ENCODE results near the gene SPTBN2. TPM values are rescaled to one million over a fixed set of nuclear protein-coding genes. Genes with fewer than 3 reads are reported as not detected.

The SPTBN2 gene
- polyA plus RNA-seq, 2 of the 4 experiments (the other 2 are of a cell fraction): 4.4 to 9.9 TPM

DNA sequence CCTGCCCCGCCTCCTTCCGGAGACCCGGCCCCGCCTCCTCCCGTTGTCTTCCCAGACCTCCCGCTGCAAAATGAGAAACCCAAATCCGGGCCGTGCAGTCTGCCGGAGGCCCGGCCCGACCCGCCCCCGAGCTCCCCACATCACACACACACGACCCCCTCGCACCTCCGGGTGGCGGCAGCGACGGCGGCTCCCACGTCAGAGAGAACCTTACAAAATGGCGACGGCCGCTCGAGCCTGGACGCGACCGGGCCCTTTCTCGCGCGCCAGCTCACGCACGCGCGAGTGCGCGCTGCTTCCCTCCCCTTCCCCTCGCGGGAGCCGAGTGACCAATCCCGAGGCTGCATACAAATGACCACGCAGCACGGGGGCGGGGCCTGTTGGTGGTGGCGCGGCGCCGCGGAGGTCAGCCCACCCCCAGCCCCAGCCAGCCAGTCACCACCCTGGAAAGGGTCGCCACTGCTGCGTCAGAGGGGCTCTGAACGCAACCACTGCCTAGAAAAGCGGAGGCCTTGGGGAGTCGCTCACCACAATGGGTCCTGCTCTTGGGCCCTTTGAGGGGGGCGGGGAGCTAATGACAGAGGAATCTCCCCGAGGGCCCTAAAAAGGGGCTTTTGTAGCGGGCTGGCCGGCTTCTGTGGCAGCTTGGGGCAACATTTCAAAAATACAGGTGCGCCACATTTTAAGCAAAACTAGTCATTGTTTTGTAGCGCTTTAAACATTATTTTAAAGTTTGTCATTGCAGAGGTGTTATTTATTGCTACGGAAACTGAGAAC is 51.2 kb downstream of the SPTBN2 start, which contains the start of gene RBM4B (continued):
- peak; percentile 81 for TF ChIP-seq REST (IDR thresholded peaks at IDR 0.05)
- peak; percentile 95 for TF ChIP-seq PHF8 (IDR thresholded peaks at IDR 0.05; ENCODE audit: borderline replicate concordance, low read depth)
- TF ChIP-seq, protein P1, sequence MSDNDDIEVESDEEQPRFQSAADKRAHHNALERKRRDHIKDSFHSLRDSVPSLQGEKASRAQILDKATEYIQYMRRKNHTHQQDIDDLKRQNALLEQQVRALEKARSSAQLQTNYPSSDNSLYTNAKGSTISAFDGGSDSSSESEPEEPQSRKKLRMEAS (IDR thresholded peaks at IDR 0.05): peak; percentile 88
- TF ChIP-seq MAFK (IDR thresholded peaks at IDR 0.05; ENCODE audit: partially characterized antibody): peak; percentile 30
- TF ChIP-seq, protein P2, sequence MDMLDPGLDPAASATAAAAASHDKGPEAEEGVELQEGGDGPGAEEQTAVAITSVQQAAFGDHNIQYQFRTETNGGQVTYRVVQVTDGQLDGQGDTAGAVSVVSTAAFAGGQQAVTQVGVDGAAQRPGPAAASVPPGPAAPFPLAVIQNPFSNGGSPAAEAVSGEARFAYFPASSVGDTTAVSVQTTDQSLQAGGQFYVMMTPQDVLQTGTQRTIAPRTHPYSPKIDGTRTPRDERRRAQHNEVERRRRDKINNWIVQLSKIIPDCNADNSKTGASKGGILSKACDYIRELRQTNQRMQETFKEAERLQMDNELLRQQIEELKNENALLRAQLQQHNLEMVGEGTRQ (IDR thresholded peaks at IDR 0.05): peak; percentile 64
- no peak for TF ChIP-seq POLR2AphosphoS2 (conservative IDR thresholded peaks at IDR 0.05; ENCODE audit: low read length)
- TF ChIP-seq, protein P3, sequence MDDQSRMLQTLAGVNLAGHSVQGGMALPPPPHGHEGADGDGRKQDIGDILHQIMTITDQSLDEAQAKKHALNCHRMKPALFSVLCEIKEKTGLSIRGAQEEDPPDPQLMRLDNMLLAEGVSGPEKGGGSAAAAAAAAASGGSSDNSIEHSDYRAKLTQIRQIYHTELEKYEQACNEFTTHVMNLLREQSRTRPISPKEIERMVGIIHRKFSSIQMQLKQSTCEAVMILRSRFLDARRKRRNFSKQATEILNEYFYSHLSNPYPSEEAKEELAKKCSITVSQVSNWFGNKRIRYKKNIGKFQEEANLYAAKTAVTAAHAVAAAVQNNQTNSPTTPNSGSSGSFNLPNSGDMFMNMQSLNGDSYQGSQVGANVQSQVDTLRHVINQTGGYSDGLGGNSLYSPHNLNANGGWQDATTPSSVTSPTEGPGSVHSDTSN (IDR thresholded peaks at IDR 0.05): 0 out of 2 replicates have a peak, but pooled peaks have one; percentile 20
- TF ChIP-seq CHD2 (IDR thresholded peaks at IDR 0.05; ENCODE audit: low read length, partially characterized antibody): peak; percentile 81
- no peak for TF ChIP-seq EP300 (IDR thresholded peaks at IDR 0.05)
- no peak for TF ChIP-seq SMC3 (IDR thresholded peaks at IDR 0.05)
- TF ChIP-seq GATA3 (IDR thresholded peaks at IDR 0.05; ENCODE audit: borderline replicate concordance): no peak
- TF ChIP-seq, protein P4, sequence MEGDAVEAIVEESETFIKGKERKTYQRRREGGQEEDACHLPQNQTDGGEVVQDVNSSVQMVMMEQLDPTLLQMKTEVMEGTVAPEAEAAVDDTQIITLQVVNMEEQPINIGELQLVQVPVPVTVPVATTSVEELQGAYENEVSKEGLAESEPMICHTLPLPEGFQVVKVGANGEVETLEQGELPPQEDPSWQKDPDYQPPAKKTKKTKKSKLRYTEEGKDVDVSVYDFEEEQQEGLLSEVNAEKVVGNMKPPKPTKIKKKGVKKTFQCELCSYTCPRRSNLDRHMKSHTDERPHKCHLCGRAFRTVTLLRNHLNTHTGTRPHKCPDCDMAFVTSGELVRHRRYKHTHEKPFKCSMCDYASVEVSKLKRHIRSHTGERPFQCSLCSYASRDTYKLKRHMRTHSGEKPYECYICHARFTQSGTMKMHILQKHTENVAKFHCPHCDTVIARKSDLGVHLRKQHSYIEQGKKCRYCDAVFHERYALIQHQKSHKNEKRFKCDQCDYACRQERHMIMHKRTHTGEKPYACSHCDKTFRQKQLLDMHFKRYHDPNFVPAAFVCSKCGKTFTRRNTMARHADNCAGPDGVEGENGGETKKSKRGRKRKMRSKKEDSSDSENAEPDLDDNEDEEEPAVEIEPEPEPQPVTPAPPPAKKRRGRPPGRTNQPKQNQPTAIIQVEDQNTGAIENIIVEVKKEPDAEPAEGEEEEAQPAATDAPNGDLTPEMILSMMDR (IDR thresholded peaks at IDR 0.05): no peak
- TF ChIP-seq RFX5 (IDR thresholded peaks at IDR 0.05): peak; percentile 68; the same call in 1 of the 2 replicates
- TF ChIP-seq TP53 (CRISPR knock-in tag; IDR thresholded peaks at IDR 0.05): no peak
- TF ChIP-seq TFCP2L1 (CRISPR knock-in tag; IDR thresholded peaks at IDR 0.05): peak; percentile 90
- no peak for TF ChIP-seq HOXB13 (CRISPR knock-in tag; IDR thresholded peaks at IDR 0.05; ENCODE audit: low read depth)
- no peak for TF ChIP-seq ESRRA (IDR thresholded peaks at IDR 0.05; ENCODE audit: borderline replicate concordance, low read length)
- TF ChIP-seq HDAC2 (IDR thresholded peaks at IDR 0.05): no peak
- 0 out of 2 replicates have a peak, but pooled peaks have one; percentile 56 for TF ChIP-seq MYC (IDR thresholded peaks at IDR 0.05; ENCODE audit: borderline replicate concordance, low read length)
- no peak for TF ChIP-seq HOXA7 (CRISPR knock-in tag; IDR thresholded peaks at IDR 0.05)
- peak; percentile 71 to 74; a peak in 4 of 5 replicates for TF ChIP-seq JUN (IDR thresholded peaks at IDR 0.05)
- no peak for TF ChIP-seq SREBF2 (IDR thresholded peaks at IDR 0.05)
- no peak for TF ChIP-seq BHLHE40 (IDR thresholded peaks at IDR 0.05; ENCODE audit: low read depth, low read length)
